Testis (tissue), 3 donors: Measurements from ENCODE around the gene SLC25A21. TPM values are rescaled to one million over a fixed set of nuclear protein-coding genes. Genes with fewer than 3 reads are reported as not detected.
"Not testable (repeated sequence)": the region's sequence is repeated elsewhere in the genome, so short reads cannot be mapped to it uniquely, and the experiment has no call there.

Experiments
- DNase-seq: peaks from one replicate; pipeline ENCODE4 v3.0.0-alpha.2; 2019
- H3K27ac ChIP-seq, 2 donors: fragments of 200-600 bp; sonication (generic); one replicate each; pipeline ENCODE4 v1.5.1; 2019
- H3K27me3 ChIP-seq: fragments of 200-600 bp; sonication (generic); one replicate; pipeline ENCODE4 v1.5.1; 2019
- H3K36me3 ChIP-seq: fragments of 200-600 bp; sonication (generic); one replicate; pipeline ENCODE4 v1.5.1; 2017; ENCODE audit warnings: low read depth; ENCODE audit errors: missing control alignments
- H3K4me1 ChIP-seq: fragments of 200-600 bp; sonication (generic); one replicate; pipeline ENCODE4 v1.5.1; 2019
- H3K4me3 ChIP-seq, 2 donors: fragments of 200-600 bp; sonication (generic); one replicate each; pipeline ENCODE4 v1.5.1; 2017 to 2019
- H3K9me3 ChIP-seq: fragments of 200-600 bp; sonication (generic); one replicate; pipeline ENCODE4 v1.5.1; 2017
- CTCF ChIP-seq, 3 experiments: fragments of 450-650 bp in 2 of 3; fragments of 200-600 bp in 1 of 3; sonication (generic) in 1 of 3; IDR thresholded peaks; one replicate each; pipeline ENCODE4 v1.5.1; 2016 to 2019; ENCODE audit warnings: antibody characterized with exemption in 3 of 3, mild to moderate bottlenecking in 2 of 3, moderate library complexity in 1 of 3
- POLR2A ChIP-seq: fragments of 450-650 bp; IDR thresholded peaks from one replicate; pipeline ENCODE4 v1.6.1; 2017; ENCODE audit warnings: antibody characterized with exemption, mild to moderate bottlenecking, moderate library complexity
- WGBS, 2 donors: methylation state at CpG; one replicate each; pipeline ENCODE4 v1.1.5; 2018; 5-methylcytosine and 5-hydroxymethylcytosine counted together
- intact Hi-C: fragments of 100-400 bp; cut with DNase I; formaldehyde crosslinking; loops from one replicate; pipeline ENCODE4 v1.15.1; 2023; ENCODE audit warnings: low total_unique reads
- polyA plus RNA-seq: library from polyadenylated mRNA; stranded (reverse); fragments of 350-450 nt; fragmentation: Illumina TruSeq; extraction: RNeasy Lipid Tissue Mini Kit (QIAGEN cat#74804); gene quantifications from one replicate; pipeline ENCODE4 v1.2.3, GENCODE V29; 2014; ENCODE audit warnings: low read depth, low replicate concordance; ENCODE audit not compliant: insufficient read depth
- total RNA-seq, 2 donors: library from RNA; depleted of rRNA; stranded (reverse); fragments of >200 nt; gene quantifications; one replicate each; pipeline ENCODE4 v1.2.3, GENCODE V29; 2016

The SLC25A21 gene
- total and polyA plus RNA-seq, 3 donors from 2014 or later = 4.4 to 16.0 (median 13.6) TPM

- H3K27ac ChIP-seq = no peak overlapping the region
- WGBS, 2 donors = 51 to 60% methylated on average over 5 of the region's 5 CpGs
- no peak for TF ChIP-seq CTCF (IDR thresholded peaks at IDR 0.05)
- TF ChIP-seq POLR2A = no peak
- H3K4me3 ChIP-seq = no peak overlapping the region
- intact Hi-C loops = no loop called here
- H3K27me3 ChIP-seq = no peaks in the 10 kb centered on the region
- H3K9me3 ChIP-seq = no peaks in the 10 kb centered on the region
- no peaks in the 10 kb centered on the region for H3K36me3 ChIP-seq
- H3K4me1 ChIP-seq = no peaks in the 10 kb centered on the region
- no peak for DNase-seq
These were observed 267.0 kb downstream of the SLC25A21 start for GRCh38 chr14:36905272-36905888.

GRCh38 chr14:36901861-36902260, 270.5 kb downstream of the SLC25A21 start:
- H3K36me3 ChIP-seq = no peaks in the 10 kb centered on the region
- H3K27me3 ChIP-seq = no peaks in the 10 kb centered on the region
- intact Hi-C loops = no loop called here

GRCh38 chr14:36900846-36901245, 271.6 kb downstream of the SLC25A21 start:
- no peak for DNase-seq
- WGBS, 2 donors = 82 to 84% methylated on average over 2 of the region's 2 CpGs
- Histone ChIP-seq H3K4me1 (no peaks in the 10 kb centered on the region), H3K4me3 (no peak overlapping the region), H3K27ac (no peak overlapping the region), H3K9me3 (no peaks in the 10 kb centered on the region), H3K27me3 (no peaks in the 10 kb centered on the region), H3K36me3 (no peaks in the 10 kb centered on the region)
- intact Hi-C loops = no loop called here
- TF ChIP-seq CTCF (IDR thresholded peaks at IDR 0.05) (no peak), POLR2A (no peak)

More at GRCh38 chr14:36901861-36902260, 270.5 kb downstream of the SLC25A21 start:
- Histone ChIP-seq H3K4me1 (no peaks in the 10 kb centered on the region), H3K4me3 (no peak overlapping the region), H3K27ac (no peak overlapping the region), H3K9me3 (no peaks in the 10 kb centered on the region)
- no peak for TF ChIP-seq CTCF (IDR thresholded peaks at IDR 0.05)
- TF ChIP-seq POLR2A = no peak
- DNase-seq = no peak

GRCh38 chr14:36896300-36896699, 276.1 kb downstream of the SLC25A21 start:
- intact Hi-C loops, H3K4me1 ChIP-seq, H3K27ac ChIP-seq, H3K9me3 ChIP-seq, H3K27me3 ChIP-seq, DNase-seq, H3K4me3 ChIP-seq, H3K36me3 ChIP-seq: not testable (repeated sequence)
- WGBS, 2 donors = 88 to 94% methylated on average over 2 of the region's 2 CpGs

GRCh38 chr14:36884049-36884448, 288.4 kb downstream of the SLC25A21 start:
- no peaks in the 10 kb centered on the region for H3K36me3 ChIP-seq
- intact Hi-C loops = no loop called here
- H3K27ac ChIP-seq = no peak overlapping the region
- H3K9me3 ChIP-seq = no peaks in the 10 kb centered on the region
- no peak for DNase-seq
- H3K4me3 ChIP-seq = no peak overlapping the region
- no peaks in the 10 kb centered on the region for H3K4me1 ChIP-seq
- no peaks in the 10 kb centered on the region for H3K27me3 ChIP-seq
- no peak for TF ChIP-seq CTCF (IDR thresholded peaks at IDR 0.05)
- TF ChIP-seq POLR2A = no peak
- WGBS, 2 donors = 67 to 95% methylated on average over 2 of the region's 2 CpGs
